Liver (tissue), 10 donors: Measurements from ENCODE around the gene SUMO2. TPM values are rescaled to one million over a fixed set of nuclear protein-coding genes. Genes with fewer than 3 reads are reported as not detected.

Source experiments
- DNase-seq: peaks from one replicate; pipeline ENCODE4 v3.0.0-alpha.2; 2017; ENCODE audit warnings: low spot score
- H3K27ac ChIP-seq, 2 donors: one replicate each; pipeline ENCODE4 v1.7.0; 2013; ENCODE audit warnings: inconsistent platforms in 2 of 2, low read length in 2 of 2, control low read depth in 1 of 2, low read depth in 1 of 2, mild to moderate bottlenecking in 1 of 2
- H3K27me3 ChIP-seq, 4 donors: one replicate each; pipeline versions ENCODE4 v1.6.1 to v1.7.0; 2013; ENCODE audit warnings: low read length in 3 of 4, inconsistent platforms in 1 of 4, mild to moderate bottlenecking in 1 of 4, moderate library complexity in 1 of 4; ENCODE audit not compliant: control insufficient read depth in 4 of 4, insufficient read depth in 4 of 4
- H3K36me3 ChIP-seq, 4 donors: one replicate each; pipeline versions ENCODE4 v1.6.1 to v1.7.0; 2013; ENCODE audit warnings: low read length in 3 of 4, mild to moderate bottlenecking in 3 of 4, low read depth in 1 of 4, moderate library complexity in 1 of 4; ENCODE audit not compliant: control insufficient read depth in 4 of 4, insufficient read depth in 3 of 4
- H3K4me1 ChIP-seq, 4 donors: one replicate each; pipeline versions ENCODE4 v1.6.1 to v1.7.0; 2013; ENCODE audit warnings: low read length in 3 of 4, mild to moderate bottlenecking in 3 of 4, moderate library complexity in 1 of 4; ENCODE audit not compliant: control insufficient read depth in 4 of 4, insufficient read depth in 4 of 4
- H3K4me3 ChIP-seq, 3 donors: one replicate each; pipeline versions ENCODE4 v1.6.1 to v1.7.0; 2013; ENCODE audit warnings: low read length in 3 of 3, control low read depth in 1 of 3, low read depth in 1 of 3, mild to moderate bottlenecking in 1 of 3
- H3K9ac ChIP-seq, 2 donors: one replicate each; pipeline ENCODE4 v1.7.0; 2013; ENCODE audit warnings: low read length in 2 of 2, mild to moderate bottlenecking in 2 of 2, moderate library complexity in 2 of 2, control low read depth in 1 of 2, low read depth in 1 of 2
- H3K9me3 ChIP-seq, 4 donors: one replicate each; pipeline versions ENCODE4 v1.6.1 to v1.7.0; 2013; ENCODE audit warnings: low read length in 3 of 4; ENCODE audit not compliant: control insufficient read depth in 4 of 4
- CTCF ChIP-seq: fragments of 150-350 bp; IDR thresholded peaks from 2 replicates; pipeline ENCODE4 v1.5.1; 2017; ENCODE audit warnings: improper control_type of control experiment, low read depth, low read length; ENCODE audit not compliant: missing input control
- FOXA1 ChIP-seq: IDR thresholded peaks from 2 replicates; pipeline ENCODE4 v1.6.1; 2016; ENCODE audit warnings: antibody characterized with exemption
- FOXA2 ChIP-seq: IDR thresholded peaks from 2 replicates; pipeline ENCODE4 v1.6.1; 2016; ENCODE audit warnings: antibody characterized with exemption
- GABPA ChIP-seq, 2 donors: IDR thresholded peaks in 1 of 2; conservative IDR thresholded peaks in 1 of 2; 2 replicates each; pipeline ENCODE4 v1.6.1; 2016; ENCODE audit warnings: antibody characterized with exemption in 2 of 2, mild to moderate bottlenecking in 1 of 2, moderate library complexity in 1 of 2
- HNF4A ChIP-seq, 2 donors: conservative IDR thresholded peaks; 2 replicates each; pipeline ENCODE4 v1.6.1; 2016; ENCODE audit warnings: antibody characterized with exemption in 2 of 2, mild to moderate bottlenecking in 2 of 2
- HNF4G ChIP-seq: IDR thresholded peaks from 2 replicates; pipeline ENCODE4 v1.6.1; 2016; ENCODE audit warnings: antibody characterized with exemption
- JUND ChIP-seq, 2 donors: IDR thresholded peaks; 2 replicates each; pipeline ENCODE4 v1.6.1; 2016; ENCODE audit warnings: antibody characterized with exemption in 2 of 2
- MAX ChIP-seq: IDR thresholded peaks from 2 replicates; pipeline ENCODE4 v1.6.1; 2016; ENCODE audit warnings: antibody characterized with exemption
- NR2F2 ChIP-seq: IDR thresholded peaks from 2 replicates; pipeline ENCODE4 v1.6.1; 2016; ENCODE audit warnings: antibody characterized with exemption
- RAD21 ChIP-seq, 2 donors: IDR thresholded peaks; 2 replicates each; pipeline ENCODE4 v1.6.1; 2016; ENCODE audit warnings: antibody characterized with exemption in 2 of 2, mild to moderate bottlenecking in 2 of 2
- REST ChIP-seq: IDR thresholded peaks from 2 replicates; pipeline ENCODE4 v1.6.1; 2016; ENCODE audit warnings: antibody characterized with exemption, mild to moderate bottlenecking
- RXRA ChIP-seq, 2 donors: IDR thresholded peaks; 2 replicates each; pipeline ENCODE4 v1.6.1; 2017 to 2018; ENCODE audit warnings: antibody characterized with exemption in 2 of 2, mild to moderate bottlenecking in 1 of 2
- SP1 ChIP-seq: IDR thresholded peaks from 2 replicates; pipeline ENCODE4 v1.6.1; 2018; ENCODE audit warnings: antibody characterized with exemption, mild to moderate bottlenecking
- ZBTB33 ChIP-seq: IDR thresholded peaks from 2 replicates; pipeline ENCODE4 v1.6.1; 2016; ENCODE audit warnings: antibody characterized with exemption
- WGBS: extraction: QIAGEN DNeasy Blood & Tissue Kit; methylation state at CpG from one replicate; pipeline ENCODE4 v1.1.7; 2013; 5-methylcytosine and 5-hydroxymethylcytosine counted together
- polyA plus RNA-seq, 2 donors: library from polyadenylated mRNA; stranded (reverse) in 1 of 2; unstranded in 1 of 2; fragments of 200-250 nt in 1 of 2; fragments of >200 nt in 1 of 2; fragmentation: Nextera tagmentation in 1 of 2; extraction: Ambion mirVana in 1 of 2; gene quantifications; one replicate each; pipeline versions ENCODE4 v1.2.1 to v1.2.3, GENCODE V29; 2013 to 2015
- small RNA-seq: library from RNA; depleted of rRNA; stranded (forward); fragments of <200 nt; gene quantifications from one replicate; pipeline ENCODE3, GENCODE V24; 2014
- total RNA-seq, 2 donors: library from RNA; depleted of rRNA; stranded (reverse); fragments of >200 nt; gene quantifications; one replicate each; pipeline ENCODE4 v1.2.3, GENCODE V29; 2014
- donor health status: healthy.
- donor health status: healthy.
- donor health status: healthy.
- donor health status: healthy.
- donor health status: healthy.

SUMO2 gene
- total and polyA plus RNA-seq, 4 donors, result 20.9 to 160 (median 50.5) TPM

GRCh38 chr17:75116737-75117136 is 66.0 kb downstream of the SUMO2 start:
- peaks cover 0 to 3% (median 0%) of the 10 kb centered on the region in 4 donors for H3K36me3 ChIP-seq

More at GRCh38 chr17:75116737-75117136, 66.0 kb downstream of the SUMO2 start:
- Histone ChIP-seq H3K4me1 (peaks cover 3 to 20% (median 16%) of the 10 kb centered on the region in 4 donors), H3K9ac (no peak overlapping the region), H3K9me3 (no peaks in the 10 kb centered on the region), H3K27ac (no peak overlapping the region), H3K27me3 (no peaks in the 10 kb centered on the region), H3K4me3 (no peak overlapping the region)
- no peak for DNase-seq
- WGBS, result 70% methylated on average over 9 of the region's 9 CpGs
- TF ChIP-seq MAX (no peak), CTCF (no peak), FOXA2 (no peak), REST (no peak), RAD21 (IDR thresholded peaks at IDR 0.05) (no peak), GABPA (IDR thresholded peaks at IDR 0.05 in 1 of 2, conservative IDR thresholded peaks at IDR 0.05 in 1 of 2) (no peak), FOXA1 (no peak), RXRA (IDR thresholded peaks at IDR 0.05) (no peak), HNF4A (conservative IDR thresholded peaks at IDR 0.05) (no peak), NR2F2 (no peak), JUND (IDR thresholded peaks at IDR 0.05) (no peak), SP1 (no peak), ZBTB33 (no peak), HNF4G (no peak)

Small RNA genes within 50 kb of the gene (small RNA-seq; reads per million reads assigned to genes)
- not detected for gene RF00019

Other genes with a start within 250 kb of the SUMO2 start
- gene OTOP3, start 247.1 kb downstream of the SUMO2 start, total RNA-seq, result not detected
- not detected for gene OTOP3, start 247.1 kb downstream of the SUMO2 start, polyA plus RNA-seq
- 1 to 10 TPM; 2.7 to 6.2 TPM for gene HID1, start 210.2 kb downstream of the SUMO2 start, total RNA-seq
- gene HID1, start 210.2 kb downstream of the SUMO2 start, polyA plus RNA-seq, result 1 to 10 TPM; 3.5 to 3.8 TPM
- gene CDR2L, start 195.3 kb downstream of the SUMO2 start, total RNA-seq, result 1 to 10 TPM in 1 of 2 donors, under 1 TPM in 1; 0.70 to 1.5 TPM
- gene CDR2L, start 195.3 kb downstream of the SUMO2 start, polyA plus RNA-seq, result 1 to 10 TPM in 1 of 2 donors, under 1 TPM in 1; 0.78 to 1.1 TPM
- 10 to 100 TPM; 20.5 to 29.9 TPM for gene MRPL58, start 170.3 kb downstream of the SUMO2 start, total RNA-seq
- 10 to 100 TPM; 36.9 to 47.0 TPM for gene MRPL58, start 170.3 kb downstream of the SUMO2 start, polyA plus RNA-seq
- gene ATP5PD, start 136.0 kb downstream of the SUMO2 start, total RNA-seq, result 100 to 1,000 TPM; 102 to 128 TPM
- 100 to 1,000 TPM; 241 to 378 TPM for gene ATP5PD, start 136.0 kb downstream of the SUMO2 start, polyA plus RNA-seq
- 1 to 10 TPM; 5.6 to 8.2 TPM for gene KCTD2, start 135.7 kb downstream of the SUMO2 start, total RNA-seq
- 1 to 10 TPM; 2.4 to 7.1 TPM for gene KCTD2, start 135.7 kb downstream of the SUMO2 start, polyA plus RNA-seq
- gene SLC16A5, start 95.0 kb downstream of the SUMO2 start, total RNA-seq, result 1 to 10 TPM; 3.0 to 4.5 TPM
- gene SLC16A5, start 95.0 kb downstream of the SUMO2 start, polyA plus RNA-seq, result 1 to 10 TPM; 1.0 to 2.1 TPM
- gene ARMC7, start 73.0 kb downstream of the SUMO2 start, total RNA-seq, result 1 to 10 TPM; 1.7 to 3.1 TPM
- gene ARMC7, start 73.0 kb downstream of the SUMO2 start, polyA plus RNA-seq, result 1 to 10 TPM; 4.3 to 6.6 TPM
- gene NT5C, start 51.2 kb downstream of the SUMO2 start, total RNA-seq, result 10 to 100 TPM; 13.6 to 27.2 TPM
- 10 to 100 TPM; 22.5 to 26.4 TPM for gene NT5C, start 51.2 kb downstream of the SUMO2 start, polyA plus RNA-seq
- gene JPT1, start 28.4 kb downstream of the SUMO2 start, total RNA-seq, result 10 to 100 TPM; 20.5 to 47.8 TPM
- 10 to 100 TPM; 41.1 to 46.8 TPM for gene JPT1, start 28.4 kb downstream of the SUMO2 start, polyA plus RNA-seq
- gene NUP85, start 22.7 kb upstream of the SUMO2 start, total RNA-seq, result 10 to 100 TPM; 27.9 to 36.3 TPM
- gene NUP85, start 22.7 kb upstream of the SUMO2 start, polyA plus RNA-seq, result 10 to 100 TPM; 15.2 to 31.2 TPM
- gene GGA3, start 78.6 kb upstream of the SUMO2 start, total RNA-seq, result 10 to 100 TPM in 1 of 2 donors, 1 to 10 TPM in 1; 8.8 to 17.3 TPM
- 1 to 10 TPM; 4.6 to 9.5 TPM for gene GGA3, start 78.6 kb upstream of the SUMO2 start, polyA plus RNA-seq
- gene MRPS7, start 78.9 kb upstream of the SUMO2 start, total RNA-seq, result 10 to 100 TPM; 24.1 to 33.0 TPM
- gene MRPS7, start 78.9 kb upstream of the SUMO2 start, polyA plus RNA-seq, result 10 to 100 TPM; 45.8 to 58.9 TPM
- 1 to 10 TPM; 6.2 to 8.6 TPM for gene MIF4GD, start 88.3 kb upstream of the SUMO2 start, total RNA-seq
- 10 to 100 TPM; 10.8 to 13.6 TPM for gene MIF4GD, start 88.3 kb upstream of the SUMO2 start, polyA plus RNA-seq
- gene SLC25A19, start 106.5 kb upstream of the SUMO2 start, total RNA-seq, result 1 to 10 TPM; 8.0 to 9.5 TPM
- gene SLC25A19, start 106.5 kb upstream of the SUMO2 start, polyA plus RNA-seq, result 1 to 10 TPM; 4.7 to 5.2 TPM
- gene GRB2, start 222.7 kb upstream of the SUMO2 start, total RNA-seq, result 10 to 100 TPM; 49.3 to 91.8 TPM
- gene GRB2, start 222.7 kb upstream of the SUMO2 start, polyA plus RNA-seq, result 10 to 100 TPM; 36.0 to 49.9 TPM